SIG-M5 treated with dmso at 0.1 percent for 504 hours (cell line): Measurements from ENCODE around the gene DSC3.
"Not testable (repeated sequence)": the region's sequence is repeated elsewhere in the genome, so short reads cannot be mapped to it uniquely, and the experiment has no call there.

ENCODE experiments used
- DNase-seq: peaks from one replicate; lab custom pipeline; 2025; ENCODE audit not compliant: unreplicated experiment; lab: John Stamatoyannopoulos, UW

The DSC3 gene

GRCh38 chr18:31041271-31042083 is 1.1 kb downstream of the DSC3 start:
- no peak for DNase-seq

GRCh38 chr18:31040686-31041270 is 1.8 kb downstream of the DSC3 start:
- DNase-seq: no peak

DNA sequence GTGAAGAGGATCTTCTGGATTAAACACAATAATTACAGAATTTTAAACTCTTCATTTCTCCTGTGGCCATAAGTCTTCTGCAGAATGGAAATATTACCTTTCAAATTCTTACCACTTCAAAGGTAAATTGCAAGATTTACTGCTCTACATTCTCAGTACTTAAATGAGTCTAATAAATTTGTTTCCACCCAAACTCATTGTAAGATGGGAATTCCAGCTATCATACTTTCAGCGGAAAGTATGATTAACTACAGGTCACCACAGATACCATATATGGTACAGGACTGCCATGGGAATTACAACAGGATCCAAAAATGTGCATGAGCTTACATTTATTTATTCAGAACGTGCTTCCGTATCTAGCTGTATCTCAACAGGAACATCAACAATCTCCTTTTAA is 3.1 kb downstream of the DSC3 start:
- DNase-seq: no peak

- not testable (repeated sequence) for DNase-seq
These were observed 4.9 kb downstream of the DSC3 start for GRCh38 chr18:31037686-31038085.

- DNase-seq: no peak
These were observed 8.0 kb downstream of the DSC3 start for GRCh38 chr18:31034541-31034940.

DNA sequence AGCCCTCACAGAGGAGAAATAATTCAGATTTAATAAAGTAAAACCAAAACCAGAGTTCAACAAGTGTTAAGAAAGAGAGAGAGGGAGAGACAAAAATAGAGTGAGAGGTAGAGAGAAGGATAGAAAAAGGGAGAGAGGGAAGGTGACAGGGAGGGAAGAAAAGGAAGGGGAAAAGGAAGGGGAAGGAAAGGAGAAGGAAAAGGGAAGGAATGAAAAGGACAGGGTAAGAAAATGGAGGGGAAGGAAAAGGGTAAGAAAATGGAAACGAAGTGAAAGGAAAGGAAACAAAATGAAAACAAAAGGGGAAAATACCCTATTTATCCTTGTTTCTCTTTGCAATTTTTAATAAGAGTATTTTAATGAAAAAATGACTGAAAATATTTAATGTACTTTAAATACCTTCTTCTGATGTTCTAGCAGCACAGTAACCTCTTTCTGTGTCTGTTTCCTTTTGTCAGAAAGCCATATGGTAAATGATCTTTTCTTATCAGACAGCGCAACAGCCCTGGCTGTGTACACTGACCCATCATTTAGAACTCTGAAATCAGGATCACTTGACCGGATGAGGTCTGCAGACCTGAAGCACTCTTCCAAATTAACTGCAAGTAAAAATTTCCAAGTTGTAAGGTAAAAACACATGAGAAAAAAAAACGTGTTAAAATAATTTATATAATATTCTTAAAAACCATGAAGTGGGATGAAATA is 11.8 kb downstream of the DSC3 start:
- no peak for DNase-seq

- no peak for DNase-seq
These were observed 26.7 kb downstream of the DSC3 start for GRCh38 chr18:31015715-31016434.

DNA sequence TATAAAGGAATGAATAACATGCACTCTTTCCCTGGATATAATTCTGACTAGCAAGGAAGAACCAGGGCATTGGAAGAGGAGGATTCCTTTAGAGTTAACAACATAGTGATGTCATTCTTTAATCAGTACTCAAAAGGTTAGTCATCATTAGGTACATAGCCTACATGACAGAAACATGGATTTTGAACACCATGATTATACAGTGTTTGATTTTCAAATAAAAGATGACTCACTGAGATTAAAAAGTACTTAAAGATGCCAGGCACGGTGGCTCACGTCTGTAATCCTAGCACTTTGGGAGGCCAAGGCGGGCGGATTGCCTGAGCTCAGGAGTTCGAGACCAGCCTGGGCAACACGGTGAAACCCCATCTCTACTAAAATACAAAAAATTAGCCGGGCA is 31.1 kb downstream of the DSC3 start:
- DNase-seq: not testable (repeated sequence)

DNA sequence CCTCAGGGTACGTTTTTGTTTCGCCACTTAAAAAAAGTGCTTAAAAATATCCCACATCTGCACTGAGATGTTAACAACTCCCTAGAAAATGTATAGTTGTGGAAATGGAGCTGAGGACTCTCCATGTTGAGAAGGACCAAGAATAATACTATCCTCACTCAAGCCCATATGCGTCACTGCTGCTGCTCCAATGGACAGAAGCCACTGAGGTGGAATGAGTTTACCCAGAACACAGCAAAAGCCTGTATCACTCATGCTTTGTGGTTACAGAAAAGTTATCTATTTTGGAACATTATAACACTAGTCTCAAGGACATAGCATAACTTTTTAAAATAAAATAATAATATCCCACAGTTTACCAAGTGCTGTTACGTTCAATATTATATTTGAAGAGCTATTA is 31.9 kb downstream of the DSC3 start:
- DNase-seq: no peak

GRCh38 chr18:30999887-31000628 is 42.5 kb downstream of the DSC3 start:
- no peak for DNase-seq

DNA sequence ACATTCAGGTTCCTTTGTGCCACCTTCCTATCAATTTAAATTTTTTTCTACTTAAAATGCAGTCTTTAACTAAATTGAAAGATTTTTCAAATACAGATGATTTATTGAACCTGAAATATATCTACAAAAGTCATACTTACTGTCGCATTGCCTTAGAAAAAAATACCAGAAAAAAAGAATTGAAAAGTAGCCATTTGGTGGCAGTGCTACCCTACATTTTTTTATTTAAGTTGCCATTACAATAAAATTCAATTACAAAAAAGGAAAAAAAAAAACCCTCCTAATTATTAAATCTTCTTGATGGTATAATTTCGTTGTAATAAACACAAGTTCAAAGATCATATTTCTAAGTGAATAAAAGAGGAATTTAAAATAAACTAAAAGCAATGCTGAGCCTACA is 43.4 kb downstream of the DSC3 start:
- DNase-seq: no peak

DNA sequence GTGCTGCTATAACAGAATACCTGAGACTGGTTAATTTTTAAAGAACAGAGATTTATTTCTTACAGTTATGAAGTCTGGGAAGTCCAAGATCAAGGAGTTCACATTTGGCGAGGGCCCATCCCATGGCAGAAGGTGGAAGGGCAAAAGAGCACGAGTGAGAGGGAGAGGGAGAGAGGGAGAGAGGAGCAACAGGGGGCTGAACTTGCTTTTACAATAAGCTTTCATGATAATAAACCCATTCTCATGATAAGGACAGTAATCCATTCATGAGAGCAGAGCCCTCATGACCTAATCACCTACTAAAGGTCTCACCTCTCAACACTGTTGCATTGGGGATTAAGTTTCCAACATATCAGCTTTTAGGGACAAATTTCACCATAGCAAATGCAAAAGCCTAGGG is 45.3 kb downstream of the DSC3 start:
- DNase-seq: no peak

DNA sequence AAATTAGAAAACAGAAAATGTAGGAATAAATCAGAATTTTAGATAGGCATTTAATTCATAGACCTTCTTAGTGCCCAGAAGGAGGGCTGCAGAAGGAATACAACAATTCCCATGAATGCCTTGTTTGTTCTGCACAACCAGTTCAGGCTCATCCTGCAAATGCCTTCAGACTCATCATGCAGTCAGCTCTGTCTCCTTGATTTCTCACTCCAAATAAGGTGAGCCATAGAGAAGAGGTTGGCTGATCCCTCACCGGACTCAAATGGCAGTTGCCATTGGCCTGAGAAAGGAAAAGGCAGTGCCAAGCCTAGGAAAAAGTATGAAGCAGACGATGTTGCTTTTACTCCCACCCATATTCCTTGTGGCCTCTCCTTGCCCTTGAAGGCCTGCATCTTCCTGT is 50.3 kb downstream of the DSC3 start:
- no peak for DNase-seq

- no peak for DNase-seq
These were observed 51.1 kb downstream of the DSC3 start for GRCh38 chr18:30991397-30991796.

DNA sequence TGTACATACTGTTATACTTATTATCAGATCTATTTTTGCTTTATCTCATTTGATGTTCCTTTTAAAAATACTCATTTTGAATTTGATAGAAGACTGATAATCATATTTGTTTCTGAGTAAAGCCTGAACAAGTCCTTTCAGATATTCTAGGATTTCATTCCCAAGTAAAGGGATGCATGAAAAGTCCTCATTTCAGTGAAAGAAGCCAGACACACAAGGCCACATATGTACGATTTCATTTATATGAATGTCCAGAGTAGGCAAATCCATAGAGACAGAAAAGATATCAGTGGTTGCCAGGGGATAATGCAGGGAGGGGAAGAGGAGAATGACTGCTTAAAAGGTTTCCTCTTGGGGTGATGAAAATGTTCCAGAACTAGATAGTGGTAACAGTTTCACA is 53.4 kb downstream of the DSC3 start:
- no peak for DNase-seq

- no peak for DNase-seq
These were observed 54.1 kb downstream of the DSC3 start for GRCh38 chr18:30988440-30988839.

- no peak for DNase-seq
These were observed 54.9 kb downstream of the DSC3 start for GRCh38 chr18:30987467-30988241.

DNA sequence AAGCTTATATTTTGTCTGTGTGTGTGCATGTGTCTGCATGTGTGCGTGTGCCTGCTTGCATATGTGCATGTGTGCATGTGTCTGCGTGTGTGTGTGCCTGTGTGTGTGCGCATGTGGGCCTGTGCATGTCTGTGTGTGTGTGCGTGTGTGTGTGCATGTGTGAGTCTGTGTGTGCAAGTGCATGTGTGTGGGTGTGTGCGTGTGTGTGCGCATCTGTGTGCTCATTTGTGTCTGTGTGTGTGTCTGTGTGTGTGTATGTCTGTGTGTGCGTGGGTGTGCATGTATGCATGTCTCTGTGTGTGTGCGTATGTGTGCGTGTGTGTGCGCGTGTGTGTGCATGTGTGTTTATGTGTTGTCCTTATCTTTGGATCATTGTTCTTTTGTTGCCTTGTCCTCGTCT is 56.8 kb downstream of the DSC3 start:
- no peak for DNase-seq

DNA sequence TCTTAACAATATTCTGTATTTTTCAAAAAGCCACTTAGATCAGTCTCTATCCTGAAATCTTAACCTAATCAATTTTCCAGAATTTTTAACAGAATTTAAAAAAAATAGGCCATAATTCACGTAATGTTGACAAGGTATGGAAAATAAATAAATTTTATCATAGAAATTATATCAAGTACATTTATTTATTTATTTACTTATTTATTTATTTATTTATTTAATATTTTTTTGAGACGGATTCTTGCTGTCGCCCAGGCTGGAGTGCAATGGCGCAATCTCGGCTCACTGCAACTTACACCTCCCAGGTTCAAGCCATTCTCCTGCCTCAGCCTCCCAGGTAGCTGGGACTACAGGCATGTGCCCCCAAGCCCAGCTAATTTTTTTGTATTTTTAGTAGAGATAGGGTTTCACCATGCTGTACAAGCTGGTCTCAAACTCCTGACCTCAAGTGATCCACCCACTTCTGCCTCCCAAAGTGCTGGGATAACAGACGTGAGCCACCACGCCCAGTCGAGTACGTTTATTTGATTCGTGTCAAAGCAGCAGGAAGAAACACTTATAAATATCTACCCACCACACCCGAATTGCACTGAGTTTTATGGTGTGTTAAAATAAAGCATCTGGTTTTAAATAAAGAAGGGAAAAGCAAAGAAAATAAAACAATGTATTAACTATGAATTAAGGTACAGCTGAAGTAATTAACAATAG is 60.1 kb downstream of the DSC3 start:
- DNase-seq: no peak
